PFSK-1 (cell line): ENCODE measurements around the gene STXBP2.

ENCODE experiments used
- POLR2AphosphoS5 ChIP-seq: IDR thresholded peaks from 2 replicates; pipeline ENCODE4 v1.6.1; 2012; ENCODE audit warnings: low read depth, mild to moderate bottlenecking, control low read depth, low read length, moderate library complexity
- SIN3A ChIP-seq: IDR thresholded peaks from 2 replicates; pipeline ENCODE4 v1.6.1; 2012; ENCODE audit warnings: mild to moderate bottlenecking, low read length, moderate library complexity, borderline replicate concordance; ENCODE audit not compliant: insufficient read depth
- TAF1 ChIP-seq: IDR thresholded peaks from 2 replicates; pipeline ENCODE4 v1.6.1; 2012; ENCODE audit warnings: low read length, control low read depth, borderline replicate concordance; ENCODE audit not compliant: insufficient read depth

GRCh38 chr19:7640803-7641202, 3.9 kb downstream of the STXBP2 start:
- no peak for TF ChIP-seq SIN3A
- TF ChIP-seq POLR2AphosphoS5 = no peak
- TF ChIP-seq TAF1 = no peak
